GM19455 (cell line): ENCODE data around the gene OSER1.

ENCODE experiments used
- ATAC-seq: cut with Tn5 transposase; IDR thresholded peaks from one replicate; pipeline ENCODE4 v1.9.1; 2021; ENCODE audit not compliant: unreplicated experiment

The OSER1 gene

GRCh38 chr20:44228465-44229258, 18.1 kb upstream of the OSER1 start:
- no peak for ATAC-seq

GRCh38 chr20:44224637-44225036, 14.1 kb upstream of the OSER1 start:
- ATAC-seq: no peak

DNA sequence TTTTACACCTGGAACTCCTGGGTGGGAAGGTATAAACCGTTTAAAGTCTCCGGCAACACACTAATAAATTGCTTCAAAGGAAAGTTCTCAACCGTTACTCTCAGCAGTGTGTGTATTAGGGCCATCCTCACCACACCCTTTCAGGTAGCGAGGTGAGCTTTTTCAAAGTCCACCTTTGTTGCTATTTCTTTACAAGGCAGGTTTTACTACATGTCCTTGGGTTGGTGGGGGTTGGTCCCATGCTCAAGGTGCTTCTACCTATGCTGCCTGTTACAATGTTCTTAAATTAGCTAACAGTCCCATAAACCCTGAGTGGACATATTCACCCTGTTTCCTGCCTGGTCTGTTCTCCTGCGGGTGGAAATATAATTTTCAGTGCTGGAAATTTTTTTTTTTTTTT, 13.2 kb upstream of the OSER1 start:
- ATAC-seq: no peak

- ATAC-seq: no peak
These were observed 12.2 kb upstream of the OSER1 start for GRCh38 chr20:44222633-44223368.

GRCh38 chr20:44222027-44222426, 11.5 kb upstream of the OSER1 start:
- no peak for ATAC-seq

DNA sequence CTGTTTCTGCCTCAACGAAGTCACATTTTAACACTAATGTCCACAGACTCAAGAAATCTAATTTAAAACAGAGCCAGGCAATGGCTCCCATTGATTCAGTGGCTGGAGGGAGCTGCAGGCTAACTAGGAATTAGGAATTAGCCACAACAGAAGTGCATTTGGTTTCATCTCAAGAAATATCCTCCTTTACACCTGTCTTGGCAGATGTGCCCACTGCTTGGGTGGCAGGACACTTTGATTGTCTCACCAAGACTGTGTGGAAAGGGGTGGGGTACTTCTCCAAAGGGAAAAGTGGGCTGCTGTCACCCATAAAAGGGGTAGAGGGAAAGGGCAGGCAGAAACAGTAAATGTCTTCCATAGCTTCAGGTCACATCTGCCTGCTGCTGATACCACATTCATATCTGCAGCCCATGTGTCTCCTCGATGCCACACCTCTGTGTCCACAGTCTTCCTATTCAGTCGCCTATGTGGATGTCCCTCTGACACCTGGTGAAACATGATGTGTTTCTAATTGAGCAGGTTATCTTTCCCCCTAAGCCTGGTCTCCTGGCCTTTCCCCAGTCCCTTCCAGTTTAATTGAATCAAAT, 10.9 kb upstream of the OSER1 start:
- ATAC-seq: no peak

- no peak for ATAC-seq
These were observed 9.2 kb upstream of the OSER1 start for GRCh38 chr20:44219791-44220190.

DNA sequence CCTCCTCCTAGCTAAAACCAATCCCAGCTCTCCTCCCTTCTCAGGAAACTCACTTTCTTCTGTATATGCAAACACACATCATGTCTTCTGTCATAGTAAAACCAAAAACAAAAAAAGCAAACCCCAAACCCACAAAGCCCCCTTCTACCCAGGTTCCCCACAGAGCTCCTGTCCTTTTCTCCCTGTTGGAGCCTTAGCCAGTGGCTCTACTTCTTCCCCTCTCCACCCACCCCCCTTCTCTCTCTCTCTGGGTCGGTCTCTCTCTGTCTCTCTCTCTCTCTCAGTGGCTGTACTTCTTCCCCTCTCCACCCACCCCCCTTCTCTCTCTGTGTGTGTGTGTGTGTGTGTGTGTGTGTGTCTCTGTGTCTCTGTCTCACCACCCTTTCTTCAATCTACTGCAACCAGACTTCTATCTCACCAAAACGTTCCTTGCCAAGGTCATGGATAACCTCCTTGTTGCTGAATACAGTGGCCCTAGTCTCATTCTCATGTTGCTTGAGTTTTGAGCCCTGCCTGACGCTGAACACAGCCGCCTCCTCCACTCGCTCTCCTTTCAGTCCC, 8.7 kb upstream of the OSER1 start:
- no peak for ATAC-seq

DNA sequence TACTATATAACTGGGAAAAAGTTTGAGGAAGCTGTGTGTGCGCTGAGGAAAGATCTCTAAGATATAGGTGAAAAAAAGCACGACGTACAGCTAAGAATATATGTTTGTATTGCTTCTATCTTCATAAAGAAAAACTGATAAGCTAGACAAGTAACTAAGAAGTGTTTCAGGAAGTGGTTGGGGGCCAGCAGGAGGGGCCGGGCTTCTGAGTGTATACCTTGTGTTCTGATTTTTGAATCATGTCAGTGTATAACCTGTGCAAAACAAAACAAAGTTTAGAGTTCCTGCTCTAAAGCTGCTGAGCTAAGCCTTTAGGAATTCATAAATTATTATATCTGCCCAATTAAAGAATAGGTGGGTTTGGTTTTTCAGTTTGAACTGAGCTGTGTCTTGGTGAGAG, 7.9 kb upstream of the OSER1 start:
- no peak for ATAC-seq

GRCh38 chr20:44217342-44218092, 6.9 kb upstream of the OSER1 start:
- ATAC-seq: no peak

DNA sequence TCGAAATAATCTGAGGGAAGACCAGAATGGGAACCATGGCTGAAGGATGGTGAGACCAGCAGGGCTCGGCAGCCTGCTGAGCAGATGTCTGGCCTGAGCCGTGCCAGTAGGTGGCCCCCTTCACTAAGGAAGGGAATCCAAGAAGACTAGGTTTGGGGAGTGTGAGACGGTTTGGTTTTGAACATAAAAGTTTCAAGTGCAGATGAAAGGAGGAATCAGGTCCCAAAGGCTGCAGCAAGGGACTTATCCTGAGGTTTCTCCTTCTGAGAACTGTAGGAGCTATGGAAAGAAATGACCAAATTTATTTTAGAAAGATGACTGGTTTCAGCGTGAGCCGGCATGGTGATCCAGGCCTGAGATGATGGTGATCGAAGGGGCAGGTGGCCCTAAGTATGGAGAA, 4.6 kb upstream of the OSER1 start:
- ATAC-seq: no peak

DNA sequence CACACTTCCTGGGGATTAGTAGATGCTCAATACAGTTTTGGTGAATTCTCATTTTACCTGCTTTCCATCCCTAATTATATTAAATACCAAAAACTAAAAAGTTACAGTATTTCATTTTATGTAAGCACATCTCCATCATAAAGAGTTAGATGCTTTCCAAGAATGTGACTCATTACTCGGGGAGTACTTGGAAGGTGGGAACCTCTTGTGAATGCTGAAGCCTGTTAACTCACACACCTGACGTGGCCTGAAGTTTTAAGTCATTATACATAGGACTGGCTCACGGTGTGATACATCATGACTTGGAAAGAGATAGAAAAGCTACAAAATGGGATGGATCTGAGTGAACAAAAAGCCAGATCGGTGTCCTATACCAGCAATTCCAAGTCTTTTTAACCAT, 2.2 kb upstream of the OSER1 start:
- no peak for ATAC-seq

- ATAC-seq: peak; percentile 14
These were observed 837 bp upstream of the OSER1 start for GRCh38 chr20:44211177-44212039.

DNA sequence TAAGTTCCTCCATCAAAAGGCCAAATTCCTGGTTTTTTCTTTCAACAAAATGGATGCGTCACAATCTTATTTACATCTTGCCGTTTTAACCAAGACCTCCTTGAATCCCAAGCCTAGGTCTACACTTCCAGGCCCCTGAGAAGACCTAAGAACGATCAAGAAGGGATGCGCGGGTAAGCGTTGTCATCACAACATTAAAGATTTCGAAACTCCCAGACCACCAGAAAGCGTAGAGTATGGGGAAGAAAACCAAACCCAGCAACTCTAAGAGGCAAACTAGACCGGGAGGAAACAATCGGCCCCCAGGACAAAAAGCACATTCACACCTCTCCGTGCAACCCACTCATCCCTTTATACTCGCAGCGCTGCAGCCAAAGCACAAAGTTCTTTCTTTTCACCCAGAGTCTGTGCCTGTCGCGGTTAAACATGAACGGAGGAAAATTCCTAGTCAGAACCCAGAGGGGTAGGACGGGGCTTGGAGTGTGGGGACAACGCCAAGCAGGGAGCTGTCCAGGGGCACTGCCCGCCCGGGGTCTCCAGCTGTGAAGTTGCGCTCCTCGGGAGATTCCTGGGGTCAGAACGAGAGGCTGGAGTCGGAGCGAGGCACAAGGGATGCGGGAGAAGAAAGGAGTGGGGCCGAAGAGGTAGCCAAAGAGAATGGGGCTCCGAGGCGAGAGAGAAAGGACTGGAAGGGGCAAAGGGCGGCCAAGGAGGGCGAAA, 725 bp downstream of the OSER1 start:
- no peak for ATAC-seq

- ATAC-seq: no peak
These were observed 1.8 kb downstream of the OSER1 start for GRCh38 chr20:44208770-44209169.

DNA sequence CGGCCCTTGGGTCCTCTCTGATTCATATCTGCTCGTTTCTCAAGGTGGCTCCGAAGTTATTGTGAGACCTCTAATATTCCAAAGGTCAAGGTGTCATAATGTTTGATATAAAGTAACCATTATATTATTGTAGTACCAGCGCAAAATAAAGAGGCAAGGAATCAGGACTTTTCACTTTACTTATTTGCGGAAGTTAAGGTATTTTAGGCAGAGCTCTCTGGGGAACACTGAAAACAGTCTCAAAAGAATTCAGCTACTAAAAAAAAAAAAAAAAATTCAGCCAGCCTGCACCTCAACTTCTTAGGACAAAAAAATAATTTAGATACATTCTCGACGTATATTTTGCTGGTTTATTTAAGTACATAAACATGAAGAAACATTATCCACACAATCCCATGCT, 2.4 kb downstream of the OSER1 start:
- ATAC-seq: no peak

GRCh38 chr20:44207126-44207723, 3.3 kb downstream of the OSER1 start:
- no peak for ATAC-seq

- ATAC-seq: no peak
These were observed 4.4 kb downstream of the OSER1 start for GRCh38 chr20:44206132-44206531.

GRCh38 chr20:44204832-44205215, 5.7 kb downstream of the OSER1 start:
- ATAC-seq: no peak
